ENCODE results near the gene TPST2.
"Not testable (repeated sequence)": the region's sequence is repeated elsewhere in the genome, so short reads cannot be mapped to it uniquely, and the experiment has no call there.

Gene TPST2

GRCh38 chr22:26536056-26536761 is 53.7 kb downstream of the TPST2 start:
- TF ChIP-seq CTCF (IDR thresholded peaks at IDR 0.05) = no peak
- Histone ChIP-seq H3K27ac (no peak overlapping the region), H3K4me3 (no peak overlapping the region)
- no peak for DNase-seq (ENCODE audit: low spot score)

- TF ChIP-seq CTCF (IDR thresholded peaks at IDR 0.05) = no peak
- no peak overlapping the region for H3K27ac ChIP-seq
- DNase-seq (ENCODE audit: low spot score) = no peak
- H3K4me3 ChIP-seq = no peak overlapping the region
These were observed 54.4 kb downstream of the TPST2 start for GRCh38 chr22:26535603-26535908.

DNA sequence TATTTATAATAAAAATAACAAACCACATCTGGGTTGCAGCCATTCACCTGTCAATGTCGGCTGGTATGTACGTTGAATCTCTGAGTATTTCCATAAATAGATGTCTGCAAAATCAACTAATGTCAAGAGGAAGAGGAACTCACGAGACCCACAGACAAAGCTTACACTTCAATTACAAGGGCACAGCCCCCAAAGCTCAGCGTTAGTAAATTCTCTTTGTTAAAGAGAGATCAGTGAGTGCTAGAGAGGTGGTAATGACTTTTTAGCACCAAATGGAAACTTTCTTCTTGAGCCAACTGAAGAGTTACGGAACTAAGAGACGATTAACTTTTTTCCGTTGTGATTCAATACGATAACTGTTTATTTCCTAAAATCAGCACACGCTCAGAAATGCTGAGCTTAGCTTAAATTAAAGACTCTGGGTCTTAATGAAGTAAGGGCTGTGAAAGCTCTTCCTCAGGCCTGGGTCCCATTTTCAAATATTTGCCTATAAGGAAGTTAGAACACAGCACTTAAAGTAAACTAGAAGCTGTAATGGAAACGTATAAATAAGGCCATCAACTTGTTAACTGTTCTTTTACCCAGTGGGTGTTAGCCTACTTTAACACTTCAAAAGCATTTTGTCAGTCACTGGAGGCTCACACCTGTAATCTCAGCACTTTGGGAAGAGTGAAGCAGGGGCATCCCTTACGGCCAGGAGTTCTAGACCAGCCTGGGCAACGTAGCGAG is 54.9 kb downstream of the TPST2 start:
- Histone ChIP-seq H3K27ac (peak overlapping the region in 1 of 2 donors; percentile 16), H3K4me3 (no peak overlapping the region)
- no peak for TF ChIP-seq CTCF (IDR thresholded peaks at IDR 0.05)
- DNase-seq (ENCODE audit: low spot score) = no peak

DNA sequence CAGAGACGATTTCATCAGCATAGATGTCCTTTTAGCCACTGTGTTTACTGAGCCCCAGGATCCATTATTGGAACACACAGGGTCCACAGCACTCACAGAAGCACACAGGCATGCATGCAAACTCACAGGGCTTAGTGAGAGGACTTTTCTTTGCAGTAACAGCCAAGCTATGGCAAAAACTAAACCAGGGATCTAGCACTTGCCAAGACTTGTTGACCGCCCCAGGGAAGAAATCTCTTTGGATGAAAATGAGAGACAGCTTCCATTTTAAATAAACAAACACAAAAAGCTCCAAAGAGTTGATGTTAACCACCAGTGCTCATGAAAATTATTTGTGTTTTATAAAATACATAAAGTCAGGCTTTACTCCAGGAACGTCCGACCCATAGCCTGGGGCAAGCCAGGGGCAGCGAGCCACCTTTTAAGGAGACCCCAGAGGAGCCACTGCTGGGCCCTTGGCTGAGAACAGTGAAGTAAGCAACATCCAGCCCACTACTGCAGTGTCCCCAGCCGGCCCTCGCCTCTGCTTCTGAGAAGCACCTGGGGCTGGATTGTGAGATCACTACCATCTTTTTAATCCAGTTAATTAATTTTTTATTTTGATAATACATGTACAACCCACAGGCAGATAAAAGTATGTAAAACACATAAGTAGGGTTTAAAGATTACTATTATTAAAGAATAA is 55.6 kb downstream of the TPST2 start:
- no peak for TF ChIP-seq CTCF (IDR thresholded peaks at IDR 0.05)
- no peak overlapping the region for H3K4me3 ChIP-seq

GRCh38 chr22:26529345-26529744 is 60.6 kb downstream of the TPST2 start:
- no peak overlapping the region for H3K4me3 ChIP-seq
- no peak overlapping the region for H3K27ac ChIP-seq
- TF ChIP-seq CTCF (IDR thresholded peaks at IDR 0.05) = no peak
- no peak for DNase-seq (ENCODE audit: low spot score)

More for the DNA sequence above, 55.6 kb downstream of the TPST2 start:
- no peak for DNase-seq (ENCODE audit: low spot score)
- H3K27ac ChIP-seq = no peak overlapping the region

DNA sequence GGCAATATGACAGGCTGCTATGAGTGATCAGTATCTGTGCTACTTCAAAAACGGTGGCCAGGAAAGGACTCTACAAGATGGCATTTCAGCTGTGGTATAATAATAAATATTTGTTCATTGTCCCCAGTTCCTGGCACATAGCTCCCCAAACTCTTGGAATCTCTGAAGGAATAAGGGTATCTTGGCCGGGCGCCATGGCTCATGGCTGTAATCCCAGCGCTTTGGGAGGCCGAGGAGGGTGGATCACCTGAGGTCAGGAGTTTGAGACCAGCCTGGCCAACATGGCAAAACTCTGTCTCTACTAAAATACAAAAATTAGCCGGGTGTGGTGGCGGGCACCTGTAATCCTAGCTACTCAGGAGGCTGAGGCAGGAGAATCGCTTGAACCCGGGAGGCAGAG is 61.4 kb downstream of the TPST2 start:
- H3K27ac ChIP-seq; DNase-seq (ENCODE audit: low spot score); H3K4me3 ChIP-seq: not testable (repeated sequence)

GRCh38 chr22:26527574-26528465 is 62.1 kb downstream of the TPST2 start:
- TF ChIP-seq CTCF (IDR thresholded peaks at IDR 0.05) = no peak
- H3K27ac ChIP-seq = no peak overlapping the region
- no peak for DNase-seq (ENCODE audit: low spot score)
- no peak overlapping the region for H3K4me3 ChIP-seq
